ENCODE data around the gene GLIS1. TPM values are rescaled to one million over a fixed set of nuclear protein-coding genes. Genes with fewer than 3 reads are reported as not detected.

GLIS1 gene
- total and polyA plus RNA-seq, 2 donors (not counting 3 experiments of a cell fraction or from before 2014, with no cell fraction given): not detected

DNA sequence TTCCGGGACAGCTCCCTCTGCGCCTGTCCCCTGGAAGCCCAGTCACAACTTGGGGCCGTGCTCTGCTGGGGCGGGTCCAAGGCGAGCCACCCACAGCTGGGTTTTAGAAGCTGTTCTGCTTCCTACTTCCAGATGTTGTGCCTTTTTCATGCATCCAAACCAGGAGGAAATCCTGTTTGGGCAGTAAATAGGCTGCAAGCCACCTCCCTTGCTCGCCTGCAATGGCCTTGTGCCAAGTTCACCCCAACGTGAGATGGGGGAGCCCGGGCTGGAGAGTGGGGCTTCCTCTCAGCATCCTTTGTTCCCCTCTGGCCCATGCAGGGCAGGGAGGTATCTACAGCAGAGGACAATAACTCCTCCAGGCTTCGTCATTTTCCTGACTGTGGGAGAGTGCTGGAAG, 206.6 kb downstream of the GLIS1 start:
- dilution Hi-C loops (cut with MboI; ENCODE audit: extremely low pct_ligation_motif_present, low sequenced_read_pairs): no loop called here
- DNase-seq (ENCODE audit: low read depth, low spot score) (no peak), FAIRE-seq (no peak)
- no peak overlapping the region for H3K27ac ChIP-seq (ENCODE audit: insufficient read depth, low read depth, low read length)
- no peaks in the 10 kb centered on the region for H3K9me1 ChIP-seq (replicated peaks; ENCODE audit: control insufficient read depth, extremely low read depth, insufficient read depth, low read length)
- no peaks in the 10 kb centered on the region for H3K4me1 ChIP-seq (ENCODE audit: control insufficient read depth, extremely low read depth, insufficient read depth, low read length)
- no peak overlapping the region for H2AFZ ChIP-seq (ENCODE audit: low read depth, low read length)
- CTCF ChIA-PET: no interaction called here
- no peak overlapping the region for H3K4me3 ChIP-seq (replicated peaks in 1 of 3; ENCODE audit: insufficient read depth in 1 of 3, low read depth in 1 of 3, low read length in 3 of 3)
- no peaks in the 10 kb centered on the region for H3K79me2 ChIP-seq (ENCODE audit: control insufficient read depth, insufficient read depth, low read length)
- H3K9ac ChIP-seq (replicated peaks; ENCODE audit: extremely low read depth, insufficient read depth, low read length): no peak overlapping the region
- TF ChIP-seq, protein P1, sequence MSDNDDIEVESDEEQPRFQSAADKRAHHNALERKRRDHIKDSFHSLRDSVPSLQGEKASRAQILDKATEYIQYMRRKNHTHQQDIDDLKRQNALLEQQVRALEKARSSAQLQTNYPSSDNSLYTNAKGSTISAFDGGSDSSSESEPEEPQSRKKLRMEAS (IDR thresholded peaks at IDR 0.05; ENCODE audit: insufficient read depth, insufficient read length): no peak
- no peak for TF ChIP-seq FOS (IDR thresholded peaks at IDR 0.05; ENCODE audit: borderline replicate concordance, insufficient read depth, low read length)
- no peak for TF ChIP-seq MYC (IDR thresholded peaks at IDR 0.05; ENCODE audit: low read depth, low read length)
- TF ChIP-seq EZH2 (IDR thresholded peaks at IDR 0.05; ENCODE audit: borderline replicate concordance, low read depth, low read length, severe bottlenecking): no peak
- no peaks in the 10 kb centered on the region for H4K20me1 ChIP-seq (replicated peaks; ENCODE audit: control insufficient read depth, extremely low read depth, insufficient read depth, low read length)
- no peaks in the 10 kb centered on the region for H3K36me3 ChIP-seq (ENCODE audit: control insufficient read depth in 2 of 2, extremely low read depth in 1 of 2, insufficient read depth in 2 of 2, low read length in 2 of 2)
- no peak overlapping the region for H3K4me2 ChIP-seq (ENCODE audit: insufficient read depth, low read length)
- no peaks in the 10 kb centered on the region for H3K9me3 ChIP-seq (replicated peaks; ENCODE audit: control insufficient read depth, insufficient read depth, low read length)
- no peaks in the 10 kb centered on the region for H3K27me3 ChIP-seq (ENCODE audit: control insufficient read depth in 2 of 2, insufficient read depth in 2 of 2, low read length in 2 of 2)
- intact Hi-C loops (cut with micrococcal nuclease): no loop called here
- POLR2A ChIA-PET: no interaction called here
- BruUV-seq (replicated peaks): no TSS peak

DNA sequence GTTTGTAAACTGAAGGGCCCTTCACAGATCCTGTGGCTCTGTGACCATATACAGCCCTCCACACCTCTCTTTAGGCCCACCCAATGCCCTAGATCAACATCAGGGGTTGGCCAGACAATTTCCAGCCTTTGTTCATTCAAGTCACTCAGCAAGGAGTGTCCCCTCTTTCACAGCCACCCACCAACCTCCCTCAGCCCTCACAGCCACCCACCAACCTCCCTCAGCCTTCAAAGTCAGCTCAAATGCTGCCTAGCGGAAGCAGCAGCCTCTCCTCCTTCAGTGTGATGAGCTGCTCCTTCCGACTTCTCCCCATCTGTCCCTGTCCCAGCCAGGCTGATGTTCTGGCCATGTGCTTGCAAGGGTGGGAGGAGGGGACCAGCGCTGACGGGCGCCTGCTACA, 208.4 kb downstream of the GLIS1 start:
- FAIRE-seq: no peak
- CTCF ChIA-PET: no interaction called here

More for the DNA sequence above, 208.4 kb downstream of the GLIS1 start:
- Histone ChIP-seq H3K4me1 (ENCODE audit: control insufficient read depth, extremely low read depth, insufficient read depth, low read length) (no peaks in the 10 kb centered on the region), H3K9me1 (replicated peaks; ENCODE audit: control insufficient read depth, extremely low read depth, insufficient read depth, low read length) (no peaks in the 10 kb centered on the region), H3K9me3 (replicated peaks; ENCODE audit: control insufficient read depth, insufficient read depth, low read length) (no peaks in the 10 kb centered on the region), H2AFZ (ENCODE audit: low read depth, low read length) (no peak overlapping the region), H3K4me3 (replicated peaks in 1 of 3; ENCODE audit: insufficient read depth in 1 of 3, low read depth in 1 of 3, low read length in 3 of 3) (no peak overlapping the region), H3K27me3 (ENCODE audit: control insufficient read depth in 2 of 2, insufficient read depth in 2 of 2, low read length in 2 of 2) (no peaks in the 10 kb centered on the region), H3K79me2 (ENCODE audit: control insufficient read depth, insufficient read depth, low read length) (no peaks in the 10 kb centered on the region), H3K9ac (replicated peaks; ENCODE audit: extremely low read depth, insufficient read depth, low read length) (no peak overlapping the region), H3K4me2 (ENCODE audit: insufficient read depth, low read length) (no peak overlapping the region), H3K27ac (ENCODE audit: insufficient read depth, low read depth, low read length) (no peak overlapping the region), H4K20me1 (replicated peaks; ENCODE audit: control insufficient read depth, extremely low read depth, insufficient read depth, low read length) (no peaks in the 10 kb centered on the region), H3K36me3 (ENCODE audit: control insufficient read depth in 2 of 2, extremely low read depth in 1 of 2, insufficient read depth in 2 of 2, low read length in 2 of 2) (no peaks in the 10 kb centered on the region)
- dilution Hi-C loops (cut with MboI; ENCODE audit: extremely low pct_ligation_motif_present, low sequenced_read_pairs) (no loop called here), intact Hi-C loops (cut with micrococcal nuclease) (no loop called here)
- no peak for TF ChIP-seq POLR2AphosphoS5 (IDR thresholded peaks at IDR 0.05; ENCODE audit: insufficient read depth, low read depth, low read length)
- TF ChIP-seq EZH2 (IDR thresholded peaks at IDR 0.05; ENCODE audit: borderline replicate concordance, low read depth, low read length, severe bottlenecking): no peak
- no peak for TF ChIP-seq POLR2A (IDR thresholded peaks at IDR 0.05; ENCODE audit: low read depth, low read length)
- TF ChIP-seq, protein P1 (IDR thresholded peaks at IDR 0.05; ENCODE audit: insufficient read depth, insufficient read length): no peak
- no peak for TF ChIP-seq GATA2 (IDR thresholded peaks at IDR 0.05; ENCODE audit: insufficient read depth, insufficient read length, low read depth, low read length)
- TF ChIP-seq FOS (IDR thresholded peaks at IDR 0.05; ENCODE audit: borderline replicate concordance, insufficient read depth, low read length): no peak
- DNase-seq (ENCODE audit: low read depth, low spot score): no peak
- BruUV-seq (replicated peaks): no TSS peak
- POLR2A ChIA-PET: no interaction called here
